Measurements from ENCODE around the gene PCNX3.

GRCh38 chr11:65646958-65647701, 31.6 kb downstream of the PCNX3 start:
- TF ChIP-seq, protein P1, sequence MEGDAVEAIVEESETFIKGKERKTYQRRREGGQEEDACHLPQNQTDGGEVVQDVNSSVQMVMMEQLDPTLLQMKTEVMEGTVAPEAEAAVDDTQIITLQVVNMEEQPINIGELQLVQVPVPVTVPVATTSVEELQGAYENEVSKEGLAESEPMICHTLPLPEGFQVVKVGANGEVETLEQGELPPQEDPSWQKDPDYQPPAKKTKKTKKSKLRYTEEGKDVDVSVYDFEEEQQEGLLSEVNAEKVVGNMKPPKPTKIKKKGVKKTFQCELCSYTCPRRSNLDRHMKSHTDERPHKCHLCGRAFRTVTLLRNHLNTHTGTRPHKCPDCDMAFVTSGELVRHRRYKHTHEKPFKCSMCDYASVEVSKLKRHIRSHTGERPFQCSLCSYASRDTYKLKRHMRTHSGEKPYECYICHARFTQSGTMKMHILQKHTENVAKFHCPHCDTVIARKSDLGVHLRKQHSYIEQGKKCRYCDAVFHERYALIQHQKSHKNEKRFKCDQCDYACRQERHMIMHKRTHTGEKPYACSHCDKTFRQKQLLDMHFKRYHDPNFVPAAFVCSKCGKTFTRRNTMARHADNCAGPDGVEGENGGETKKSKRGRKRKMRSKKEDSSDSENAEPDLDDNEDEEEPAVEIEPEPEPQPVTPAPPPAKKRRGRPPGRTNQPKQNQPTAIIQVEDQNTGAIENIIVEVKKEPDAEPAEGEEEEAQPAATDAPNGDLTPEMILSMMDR (IDR thresholded peaks at IDR 0.05; ENCODE audit: poor library complexity, severe bottlenecking) = no peak
- TF ChIP-seq EP300 (conservative IDR thresholded peaks at IDR 0.05; ENCODE audit: poor library complexity, severe bottlenecking) (no peak), POLR2AphosphoS5 (IDR thresholded peaks at IDR 0.05) (no peak), EZH2 (IDR thresholded peaks at IDR 0.05; ENCODE audit: borderline replicate concordance, insufficient read depth, low read length, poor library complexity, severe bottlenecking) (no peak), REST (IDR thresholded peaks at IDR 0.05; ENCODE audit: borderline replicate concordance) (no peak)
